ENCODE results near the gene WRAP53. TPM values are rescaled to one million over a fixed set of nuclear protein-coding genes. Genes with fewer than 3 reads are reported as not detected.
A peak's percentile ranks its signal among the peaks of the same experiment; 100 is the strongest.

Gene WRAP53
- total RNA-seq, 1 donor from 2014 or later = 22.1 TPM

GRCh38 chr17:7674934-7675333 is 13.3 kb upstream of the WRAP53 start:
- Mint-ChIP-seq H3K4me1 (ENCODE audit: unreplicated experiment) (peaks cover 3% of the 10 kb centered on the region), H3K9me3 (no peaks in the 10 kb centered on the region), H3K36me3 (peaks cover 37% of the 10 kb centered on the region), H3K27me3 (no peaks in the 10 kb centered on the region), H3K27ac (no peak overlapping the region), H3K4me3 (no peak overlapping the region)
- DNase-seq (ENCODE audit: extremely low spot score, unreplicated experiment) = no peak
- no peak for TF ChIP-seq CTCF (conservative IDR thresholded peaks at IDR 0.05)

GRCh38 chr17:7676533-7676932 is 11.7 kb upstream of the WRAP53 start:
- H3K4me3 Mint-ChIP-seq = no peak overlapping the region
- no peak for TF ChIP-seq CTCF (conservative IDR thresholded peaks at IDR 0.05)
- H3K27ac Mint-ChIP-seq = no peak overlapping the region
- no peak for DNase-seq (ENCODE audit: extremely low spot score, unreplicated experiment)
- H3K9me3 Mint-ChIP-seq = no peaks in the 10 kb centered on the region
- peaks cover 3% of the 10 kb centered on the region for H3K4me1 Mint-ChIP-seq (ENCODE audit: unreplicated experiment)
- H3K36me3 Mint-ChIP-seq = peaks cover 32% of the 10 kb centered on the region
- no peaks in the 10 kb centered on the region for H3K27me3 Mint-ChIP-seq

- Mint-ChIP-seq H3K4me1 (ENCODE audit: unreplicated experiment) (peaks cover 3% of the 10 kb centered on the region), H3K27ac (no peak overlapping the region), H3K36me3 (peaks cover 32% of the 10 kb centered on the region), H3K9me3 (no peaks in the 10 kb centered on the region), H3K27me3 (no peaks in the 10 kb centered on the region), H3K4me3 (no peak overlapping the region)
- TF ChIP-seq CTCF (conservative IDR thresholded peaks at IDR 0.05) = no peak
- no peak for DNase-seq (ENCODE audit: extremely low spot score, unreplicated experiment)
These were observed 10.7 kb upstream of the WRAP53 start for GRCh38 chr17:7677388-7678067.

- peaks cover 3% of the 10 kb centered on the region for H3K27me3 Mint-ChIP-seq
- no peak for DNase-seq (ENCODE audit: extremely low spot score, unreplicated experiment)
- peak overlapping the region; percentile 99 for H3K27ac Mint-ChIP-seq
- peaks cover 8% of the 10 kb centered on the region for H3K36me3 Mint-ChIP-seq
- no peaks in the 10 kb centered on the region for H3K9me3 Mint-ChIP-seq
- TF ChIP-seq CTCF (conservative IDR thresholded peaks at IDR 0.05) = no peak
- H3K4me3 Mint-ChIP-seq = peak overlapping the region; percentile 97
- peaks cover 25% of the 10 kb centered on the region for H3K4me1 Mint-ChIP-seq (ENCODE audit: unreplicated experiment)
These were observed 3.3 kb upstream of the WRAP53 start for GRCh38 chr17:7684851-7685532.

GRCh38 chr17:7685533-7686221 is 2.6 kb upstream of the WRAP53 start:
- DNase-seq (ENCODE audit: extremely low spot score, unreplicated experiment) = peak; percentile 93
- Mint-ChIP-seq H3K36me3 (peaks cover 12% of the 10 kb centered on the region), H3K4me1 (ENCODE audit: unreplicated experiment) (peaks cover 25% of the 10 kb centered on the region), H3K27me3 (peaks cover 3% of the 10 kb centered on the region), H3K9me3 (no peaks in the 10 kb centered on the region), H3K4me3 (peak overlapping the region; percentile 97), H3K27ac (peak overlapping the region; percentile 99)
- TF ChIP-seq CTCF (conservative IDR thresholded peaks at IDR 0.05) = no peak
